ENCODE measurements around the gene SRGAP3. TPM values are rescaled to one million over a fixed set of nuclear protein-coding genes. Genes with fewer than 3 reads are reported as not detected.

The SRGAP3 gene
- total RNA-seq, 1 donor from 2014 or later, result 3.9 TPM

- no peak overlapping the region for H3K4me3 ChIP-seq (ENCODE audit: insufficient read depth, low read depth, low read length)
- TF ChIP-seq CTCF (IDR thresholded peaks at IDR 0.05; ENCODE audit: insufficient read depth, low read depth, low read length) (no peak), EZH2 (IDR thresholded peaks at IDR 0.05; ENCODE audit: insufficient read depth, low read length) (no peak)
Observed at GRCh38 chr3:9041626-9042025, 207.8 kb downstream of the SRGAP3 start.

GRCh38 chr3:9040996-9041395 is 208.4 kb downstream of the SRGAP3 start:
- Mint-ChIP-seq H3K9me3 (ENCODE audit: unreplicated experiment) (no peaks in the 10 kb centered on the region), H3K27me3 (ENCODE audit: low read depth, unreplicated experiment) (peaks cover 6% of the 10 kb centered on the region), H3K4me3 (ENCODE audit: unreplicated experiment) (no peak overlapping the region), H3K4me1 (ENCODE audit: low read depth, unreplicated experiment) (no peaks in the 10 kb centered on the region), H3K36me3 (ENCODE audit: low read depth, unreplicated experiment) (no peaks in the 10 kb centered on the region), H3K27ac (ENCODE audit: unreplicated experiment) (no peak overlapping the region)
- FAIRE-seq (no peak), DNase-seq (ENCODE audit: low read depth) (no peak)
- Histone ChIP-seq H3K36me3 (ENCODE audit: insufficient read depth, low read length) (no peaks in the 10 kb centered on the region), H3K4me1 (ENCODE audit: insufficient read depth, low read length) (no peaks in the 10 kb centered on the region), H2AFZ (ENCODE audit: low read depth, low read length) (no peak overlapping the region), H4K20me1 (ENCODE audit: insufficient read depth, low read length) (no peaks in the 10 kb centered on the region), H3K27ac (ENCODE audit: low read depth, low read length) (no peak overlapping the region), H3K79me2 (ENCODE audit: insufficient read depth, low read length) (no peaks in the 10 kb centered on the region), H3K4me2 (ENCODE audit: low read length) (no peak overlapping the region), H3K27me3 (ENCODE audit: insufficient read depth, low read length) (peaks cover 11% of the 10 kb centered on the region), H3K4me3 (ENCODE audit: insufficient read depth, low read depth, low read length) (no peak overlapping the region), H3K9me3 (ENCODE audit: insufficient read depth, low read depth, low read length) (no peaks in the 10 kb centered on the region), H3K9ac (ENCODE audit: low read length) (no peak overlapping the region)
- no peak for TF ChIP-seq EZH2 (IDR thresholded peaks at IDR 0.05; ENCODE audit: insufficient read depth, low read length)
- TF ChIP-seq CTCF (IDR thresholded peaks at IDR 0.05; ENCODE audit: insufficient read depth, low read depth, low read length), result no peak

More at GRCh38 chr3:9041626-9042025, 207.8 kb downstream of the SRGAP3 start:
- Mint-ChIP-seq H3K9me3 (ENCODE audit: unreplicated experiment) (no peaks in the 10 kb centered on the region), H3K4me3 (ENCODE audit: unreplicated experiment) (no peak overlapping the region), H3K4me1 (ENCODE audit: low read depth, unreplicated experiment) (no peaks in the 10 kb centered on the region), H3K27ac (ENCODE audit: unreplicated experiment) (no peak overlapping the region), H3K27me3 (ENCODE audit: low read depth, unreplicated experiment) (peaks cover 2% of the 10 kb centered on the region), H3K36me3 (ENCODE audit: low read depth, unreplicated experiment) (no peaks in the 10 kb centered on the region)
- no peaks in the 10 kb centered on the region for H4K20me1 ChIP-seq (ENCODE audit: insufficient read depth, low read length)
- no peak overlapping the region for H3K9ac ChIP-seq (ENCODE audit: low read length)
- DNase-seq (ENCODE audit: low read depth), result no peak
- no peaks in the 10 kb centered on the region for H3K4me1 ChIP-seq (ENCODE audit: insufficient read depth, low read length)
- H3K27me3 ChIP-seq (ENCODE audit: insufficient read depth, low read length), result peaks cover 11% of the 10 kb centered on the region
- H3K9me3 ChIP-seq (ENCODE audit: insufficient read depth, low read depth, low read length), result no peaks in the 10 kb centered on the region
- no peaks in the 10 kb centered on the region for H3K79me2 ChIP-seq (ENCODE audit: insufficient read depth, low read length)
- H3K4me2 ChIP-seq (ENCODE audit: low read length), result no peak overlapping the region
- H3K36me3 ChIP-seq (ENCODE audit: insufficient read depth, low read length), result no peaks in the 10 kb centered on the region
- no peak overlapping the region for H2AFZ ChIP-seq (ENCODE audit: low read depth, low read length)
- no peak overlapping the region for H3K27ac ChIP-seq (ENCODE audit: low read depth, low read length)
- FAIRE-seq, result no peak

GRCh38 chr3:9037144-9037711 is 212.2 kb downstream of the SRGAP3 start:
- TF ChIP-seq EZH2 (IDR thresholded peaks at IDR 0.05; ENCODE audit: insufficient read depth, low read length), result no peak
- no peak for TF ChIP-seq CTCF (IDR thresholded peaks at IDR 0.05; ENCODE audit: insufficient read depth, low read depth, low read length)
- Mint-ChIP-seq H3K27ac (ENCODE audit: unreplicated experiment) (no peak overlapping the region), H3K36me3 (ENCODE audit: low read depth, unreplicated experiment) (no peaks in the 10 kb centered on the region), H3K4me3 (ENCODE audit: unreplicated experiment) (no peak overlapping the region), H3K9me3 (ENCODE audit: unreplicated experiment) (no peaks in the 10 kb centered on the region), H3K27me3 (ENCODE audit: low read depth, unreplicated experiment) (peaks cover 13% of the 10 kb centered on the region), H3K4me1 (ENCODE audit: low read depth, unreplicated experiment) (no peaks in the 10 kb centered on the region)
- H2AFZ ChIP-seq (ENCODE audit: low read depth, low read length), result no peak overlapping the region
- H3K79me2 ChIP-seq (ENCODE audit: insufficient read depth, low read length), result no peaks in the 10 kb centered on the region
- no peaks in the 10 kb centered on the region for H4K20me1 ChIP-seq (ENCODE audit: insufficient read depth, low read length)
- no peak overlapping the region for H3K27ac ChIP-seq (ENCODE audit: low read depth, low read length)
- H3K9ac ChIP-seq (ENCODE audit: low read length), result no peak overlapping the region
- H3K4me1 ChIP-seq (ENCODE audit: insufficient read depth, low read length), result no peaks in the 10 kb centered on the region
- peaks cover 11% of the 10 kb centered on the region for H3K27me3 ChIP-seq (ENCODE audit: insufficient read depth, low read length)
- no peaks in the 10 kb centered on the region for H3K36me3 ChIP-seq (ENCODE audit: insufficient read depth, low read length)
- FAIRE-seq (no peak), DNase-seq (ENCODE audit: low read depth) (no peak)
- H3K4me2 ChIP-seq (ENCODE audit: low read length), result no peak overlapping the region
- no peak overlapping the region for H3K4me3 ChIP-seq (ENCODE audit: insufficient read depth, low read depth, low read length)
- H3K9me3 ChIP-seq (ENCODE audit: insufficient read depth, low read depth, low read length), result no peaks in the 10 kb centered on the region
